Osteocyte (in vitro differentiated cells): ENCODE results near the gene RALGPS2. TPM values are rescaled to one million over a fixed set of nuclear protein-coding genes. Genes with fewer than 3 reads are reported as not detected.

ENCODE experiments used
- DNase-seq: peaks from one replicate; pipeline ENCODE4 v3.0.0; 2021; ENCODE audit warnings: mixed read lengths; ENCODE audit not compliant: unreplicated experiment; ENCODE audit errors: extremely low spot score
- H3K27ac Mint-ChIP-seq: one replicate; pipeline ENCODE4 v1.8.0; 2021; ENCODE audit warnings: mild to moderate bottlenecking, mixed read lengths; ENCODE audit not compliant: unreplicated experiment
- H3K27me3 Mint-ChIP-seq: one replicate; pipeline ENCODE4 v1.8.0; 2021; ENCODE audit warnings: mixed read lengths; ENCODE audit not compliant: unreplicated experiment
- H3K36me3 Mint-ChIP-seq: one replicate; pipeline ENCODE4 v1.8.0; 2021; ENCODE audit warnings: mixed read lengths; ENCODE audit not compliant: unreplicated experiment
- H3K4me1 Mint-ChIP-seq: one replicate; pipeline ENCODE4 v1.8.0; 2021; ENCODE audit warnings: mixed read lengths; ENCODE audit not compliant: unreplicated experiment
- H3K4me3 Mint-ChIP-seq: one replicate; pipeline ENCODE4 v1.8.0; 2021; ENCODE audit warnings: mild to moderate bottlenecking, moderate library complexity, mixed read lengths; ENCODE audit not compliant: unreplicated experiment
- H3K9me3 Mint-ChIP-seq: one replicate; pipeline ENCODE4 v1.8.0; 2021; ENCODE audit warnings: mixed read lengths; ENCODE audit not compliant: unreplicated experiment
- CTCF ChIP-seq: fragments of 200-600 bp; sonication (generic); IDR thresholded peaks from 2 replicates; pipeline ENCODE4 v1.5.0; 2021; ENCODE audit warnings: antibody characterized with exemption, mild to moderate bottlenecking, moderate library complexity
- total RNA-seq: library from RNA; stranded (reverse); gene quantifications from 2 replicates; pipeline ENCODE4 v1.2.1, GENCODE V29; 2021

Gene RALGPS2
- total RNA-seq, 1 donor from 2014 or later: 6.5 TPM

- H3K27ac Mint-ChIP-seq: peak overlapping the region; percentile 93
- DNase-seq: no peak
- peaks cover 56% of the 10 kb centered on the region for H3K4me1 Mint-ChIP-seq
- no peaks in the 10 kb centered on the region for H3K9me3 Mint-ChIP-seq
- H3K27me3 Mint-ChIP-seq: no peaks in the 10 kb centered on the region
- H3K4me3 Mint-ChIP-seq: no peak overlapping the region
- TF ChIP-seq CTCF: no peak
- no peaks in the 10 kb centered on the region for H3K36me3 Mint-ChIP-seq
Observed at GRCh38 chr1:178932552-178932906, 207.5 kb downstream of the RALGPS2 start.

- TF ChIP-seq CTCF: no peak
- peaks cover 5% of the 10 kb centered on the region for H3K27me3 Mint-ChIP-seq
- no peaks in the 10 kb centered on the region for H3K9me3 Mint-ChIP-seq
- no peak overlapping the region for H3K4me3 Mint-ChIP-seq
- H3K36me3 Mint-ChIP-seq: no peaks in the 10 kb centered on the region
- peak overlapping the region; percentile 93 for H3K27ac Mint-ChIP-seq
- peaks cover 61% of the 10 kb centered on the region for H3K4me1 Mint-ChIP-seq
- no peak for DNase-seq
Observed at GRCh38 chr1:178933105-178933561, 208.1 kb downstream of the RALGPS2 start.

GRCh38 chr1:178933709-178934490 is 208.9 kb downstream of the RALGPS2 start:
- DNase-seq: no peak
- Mint-ChIP-seq H3K4me1 (peaks cover 59% of the 10 kb centered on the region), H3K27ac (no peak overlapping the region), H3K36me3 (no peaks in the 10 kb centered on the region), H3K9me3 (no peaks in the 10 kb centered on the region), H3K27me3 (peaks cover 8% of the 10 kb centered on the region), H3K4me3 (no peak overlapping the region)
- no peak for TF ChIP-seq CTCF

GRCh38 chr1:178934546-178934945 is 209.5 kb downstream of the RALGPS2 start:
- TF ChIP-seq CTCF: no peak
- Mint-ChIP-seq H3K36me3 (no peaks in the 10 kb centered on the region), H3K4me3 (no peak overlapping the region), H3K27ac (no peak overlapping the region), H3K27me3 (peaks cover 8% of the 10 kb centered on the region), H3K9me3 (no peaks in the 10 kb centered on the region), H3K4me1 (peaks cover 52% of the 10 kb centered on the region)
- DNase-seq: no peak

- H3K27me3 Mint-ChIP-seq: peaks cover 8% of the 10 kb centered on the region
- no peaks in the 10 kb centered on the region for H3K36me3 Mint-ChIP-seq
- TF ChIP-seq CTCF: no peak
- no peak overlapping the region for H3K27ac Mint-ChIP-seq
- peaks cover 46% of the 10 kb centered on the region for H3K4me1 Mint-ChIP-seq
- H3K9me3 Mint-ChIP-seq: no peaks in the 10 kb centered on the region
- no peak overlapping the region for H3K4me3 Mint-ChIP-seq
- DNase-seq: no peak
Observed at GRCh38 chr1:178935610-178936009, 210.6 kb downstream of the RALGPS2 start.
